Right lobe of liver (tissue), 4 donors: Measurements from ENCODE around the gene JUN.

Source experiments
- POLR2A ChIP-seq: fragments of 450-650 bp; IDR thresholded peaks from one replicate; pipeline ENCODE4 v1.6.1; 2017; ENCODE audit warnings: antibody characterized with exemption, mild to moderate bottlenecking
- TF ChIP-seq, protein P1 (sequence below), 4 donors: fragments of 200-600 bp in 3 of 4; fragments of 450-650 bp in 1 of 4; IDR thresholded peaks; one replicate each; pipeline versions ENCODE4 v1.5.1 to v1.8.0; 2016 to 2022; ENCODE audit warnings: antibody characterized with exemption in 4 of 4, mild to moderate bottlenecking in 2 of 4
- donor health status: DM: no; HTN: no; CAD: no.
- donor health status: DM: no; HTN: no; CAD: no.
- donor health status: DM: no; HTN: yes; CAD: no.

DNA sequence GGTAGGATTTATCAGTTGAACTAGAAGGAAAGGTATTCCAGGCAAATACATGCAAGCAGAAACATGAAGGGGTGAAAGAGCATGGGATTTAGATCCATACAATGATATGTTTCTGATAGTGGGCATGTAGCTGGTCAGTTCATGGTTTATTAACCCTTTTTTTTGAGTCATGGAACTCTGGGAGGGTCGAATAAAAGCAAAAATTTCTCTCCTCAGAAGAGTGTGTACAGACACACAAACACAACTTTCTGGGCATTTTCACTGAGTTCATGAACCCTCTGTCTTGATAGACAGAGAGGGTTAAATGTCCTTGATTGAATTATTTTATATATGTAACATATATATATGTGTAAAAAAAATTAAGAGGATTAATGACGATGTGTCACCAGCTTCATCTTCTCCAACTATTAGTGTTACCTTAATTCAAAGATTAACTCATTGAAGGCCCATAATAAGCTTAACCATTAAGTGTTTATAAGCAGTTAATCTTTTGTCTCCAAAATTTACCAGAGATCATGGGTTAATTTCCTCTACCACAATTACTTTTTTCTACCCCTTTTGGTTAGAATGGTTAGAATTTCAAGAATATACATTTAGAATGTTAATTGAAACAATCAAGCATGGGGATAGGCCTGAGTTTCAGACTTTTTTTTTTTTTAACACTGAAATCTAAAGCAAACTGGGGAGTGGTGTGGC is 4.6 kb downstream of the JUN start:
- TF ChIP-seq, protein P1, sequence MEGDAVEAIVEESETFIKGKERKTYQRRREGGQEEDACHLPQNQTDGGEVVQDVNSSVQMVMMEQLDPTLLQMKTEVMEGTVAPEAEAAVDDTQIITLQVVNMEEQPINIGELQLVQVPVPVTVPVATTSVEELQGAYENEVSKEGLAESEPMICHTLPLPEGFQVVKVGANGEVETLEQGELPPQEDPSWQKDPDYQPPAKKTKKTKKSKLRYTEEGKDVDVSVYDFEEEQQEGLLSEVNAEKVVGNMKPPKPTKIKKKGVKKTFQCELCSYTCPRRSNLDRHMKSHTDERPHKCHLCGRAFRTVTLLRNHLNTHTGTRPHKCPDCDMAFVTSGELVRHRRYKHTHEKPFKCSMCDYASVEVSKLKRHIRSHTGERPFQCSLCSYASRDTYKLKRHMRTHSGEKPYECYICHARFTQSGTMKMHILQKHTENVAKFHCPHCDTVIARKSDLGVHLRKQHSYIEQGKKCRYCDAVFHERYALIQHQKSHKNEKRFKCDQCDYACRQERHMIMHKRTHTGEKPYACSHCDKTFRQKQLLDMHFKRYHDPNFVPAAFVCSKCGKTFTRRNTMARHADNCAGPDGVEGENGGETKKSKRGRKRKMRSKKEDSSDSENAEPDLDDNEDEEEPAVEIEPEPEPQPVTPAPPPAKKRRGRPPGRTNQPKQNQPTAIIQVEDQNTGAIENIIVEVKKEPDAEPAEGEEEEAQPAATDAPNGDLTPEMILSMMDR (IDR thresholded peaks at IDR 0.05): no peak
- TF ChIP-seq POLR2A: no peak
